IMR-90 (cell line): Measurements from ENCODE around the gene MCM6. TPM values are rescaled to one million over a fixed set of nuclear protein-coding genes. Genes with fewer than 3 reads are reported as not detected.

Experiments used
- ATAC-seq: fragments of 200-7000 bp; cut with Tn5 transposase; 2 replicates; pipeline ENCODE4 v1.9.1; 2020; ENCODE audit warnings: low read depth, mild to moderate bottlenecking, moderate library complexity
- BruUV-seq: library from RNA; stranded (reverse); fragments of 400-500 nt; replicated peaks from 2 replicates; lab custom pipeline; 2021; lab: Mats Ljungman, UMichigan
- CTCF ChIA-PET: fragments of 300-600 bp; formaldehyde crosslinking; extraction: SDS; loops from one replicate; lab custom pipeline; 2021; ENCODE audit warnings: antibody characterized with exemption; lab: Yijun Ruan, JAX
- POLR2A ChIA-PET: fragments of 300-600 bp; sonication (Branson Sonifier 250); formaldehyde crosslinking; loops from one replicate; lab custom pipeline; 2022; ENCODE audit warnings: antibody characterized with exemption; ENCODE audit not compliant: unreplicated experiment; lab: Charles Lee
- DNase-seq: peaks from one replicate; pipeline ENCODE4 v3.0.0; 2013
- H2AFZ ChIP-seq: replicated peaks from 2 replicates; pipeline ENCODE3; 2013; ENCODE audit warnings: low read length, mild to moderate bottlenecking; ENCODE audit not compliant: poor library complexity
- H2AK5ac ChIP-seq: 2 replicates; pipeline ENCODE4 v1.6.1; 2013; ENCODE audit warnings: low read depth, low read length, inconsistent platforms
- H2AK9ac ChIP-seq: replicated peaks from 2 replicates; pipeline ENCODE3; 2013; ENCODE audit warnings: mild to moderate bottlenecking, low read depth, low read length, moderate library complexity; ENCODE audit not compliant: poor library complexity
- H2BK120ac ChIP-seq: 2 replicates; pipeline ENCODE4 v1.6.1; 2013; ENCODE audit warnings: low read depth, low read length, inconsistent platforms
- H2BK15ac ChIP-seq: 3 replicates; pipeline ENCODE4 v1.6.1; 2013; ENCODE audit warnings: low read depth, low read length, inconsistent platforms
- H2BK20ac ChIP-seq: 2 replicates; pipeline ENCODE4 v1.6.1; 2013; ENCODE audit warnings: low read depth, mild to moderate bottlenecking, inconsistent platforms, low read length, moderate library complexity
- H2BK5ac ChIP-seq: 2 replicates; pipeline ENCODE4 v1.6.1; 2013; ENCODE audit warnings: mild to moderate bottlenecking, low read depth, low read length, inconsistent platforms; ENCODE audit not compliant: poor library complexity, severe bottlenecking
- H3K14ac ChIP-seq: replicated peaks from 2 replicates; pipeline ENCODE4 v1.6.1; 2013; ENCODE audit warnings: low read depth, low read length, inconsistent platforms
- H3K18ac ChIP-seq: 2 replicates; pipeline ENCODE4 v1.6.1; 2013; ENCODE audit warnings: low read depth, low read length, control low read depth
- H3K23ac ChIP-seq: 2 replicates; pipeline ENCODE4 v1.6.1; 2013; ENCODE audit warnings: low read depth, low read length, inconsistent platforms
- H3K27ac ChIP-seq: 2 replicates; pipeline ENCODE4 v1.5.1; 2013; ENCODE audit warnings: mild to moderate bottlenecking, control low read depth, low read length; ENCODE audit not compliant: insufficient read depth
- H3K27me3 ChIP-seq: 2 replicates; pipeline ENCODE4 v1.6.1; 2013; ENCODE audit warnings: low read length; ENCODE audit not compliant: control insufficient read depth, insufficient read depth
- H3K36me3 ChIP-seq: 2 replicates; pipeline ENCODE4 v1.6.1; 2013; ENCODE audit warnings: low read length, mixed read lengths; ENCODE audit not compliant: control insufficient read depth, insufficient read depth
- H3K4ac ChIP-seq: 2 replicates; pipeline ENCODE4 v1.6.1; 2013; ENCODE audit warnings: low read depth, low read length, inconsistent platforms
- H3K4me1 ChIP-seq: 2 replicates; pipeline ENCODE4 v1.6.1; 2013; ENCODE audit warnings: low read length, mixed read lengths; ENCODE audit not compliant: control insufficient read depth, insufficient read depth
- H3K4me2 ChIP-seq: 2 replicates; pipeline ENCODE4 v1.6.1; 2013; ENCODE audit warnings: low read depth, mild to moderate bottlenecking, control low read depth, low read length, moderate library complexity
- H3K4me3 ChIP-seq: 2 replicates; pipeline ENCODE4 v1.5.1; 2013; ENCODE audit warnings: low read depth, mild to moderate bottlenecking, control low read depth, low read length, moderate library complexity; ENCODE audit not compliant: insufficient read depth
- H3K56ac ChIP-seq: 2 replicates; pipeline ENCODE4 v1.6.1; 2013; ENCODE audit warnings: low read length, inconsistent platforms; ENCODE audit not compliant: insufficient read depth; ENCODE audit errors: extremely low read depth
- H3K79me1 ChIP-seq, 2 experiments: 2 replicates each; pipeline ENCODE4 v1.6.1; 2013; ENCODE audit warnings: low read length in 2 of 2, inconsistent platforms in 1 of 2, low read depth in 1 of 2
- H3K9ac ChIP-seq: 2 replicates; pipeline ENCODE4 v1.6.1; 2013; ENCODE audit warnings: low read depth, low read length, control low read depth
- H3K9me1 ChIP-seq: 2 replicates; pipeline ENCODE4 v1.6.1; 2013; ENCODE audit warnings: low read length, inconsistent platforms; ENCODE audit not compliant: insufficient read depth
- H3K9me3 ChIP-seq: 2 replicates; pipeline ENCODE4 v1.6.1; 2013; ENCODE audit warnings: low read length; ENCODE audit not compliant: control insufficient read depth, insufficient read depth
- H4K20me1 ChIP-seq: 2 replicates; pipeline ENCODE4 v1.6.1; 2013; ENCODE audit warnings: low read length, inconsistent platforms; ENCODE audit not compliant: insufficient read depth
- H4K5ac ChIP-seq: 2 replicates; pipeline ENCODE4 v1.6.1; 2013; ENCODE audit warnings: mild to moderate bottlenecking, low read depth, low read length, control low read depth
- H4K8ac ChIP-seq, 2 experiments: 2 replicates each; pipeline ENCODE4 v1.6.1; 2013; ENCODE audit warnings: low read depth in 2 of 2, low read length in 2 of 2, control low read depth in 1 of 2, inconsistent platforms in 1 of 2
- H4K91ac ChIP-seq: 2 replicates; pipeline ENCODE4 v1.6.1; 2013; ENCODE audit warnings: low read depth, low read length, inconsistent platforms; ENCODE audit not compliant: insufficient read depth
- BHLHE40 ChIP-seq: fragments of 150-350 bp; IDR thresholded peaks from 2 replicates; pipeline ENCODE4 v1.6.1; 2016; ENCODE audit warnings: mild to moderate bottlenecking, low read depth, low read length
- CEBPB ChIP-seq: IDR thresholded peaks from 2 replicates; pipeline ENCODE4 v1.6.1; 2012; ENCODE audit warnings: low read depth, low read length, improper control_type of control experiment
- CHD1 ChIP-seq: IDR thresholded peaks from 2 replicates; pipeline ENCODE4 v1.6.1; 2012; ENCODE audit warnings: low read depth, low read length, improper control_type of control experiment
- CTCF ChIP-seq: conservative IDR thresholded peaks from 2 replicates; pipeline ENCODE4 v1.5.1; 2012; ENCODE audit warnings: mild to moderate bottlenecking, low read depth, low read length, improper control_type of control experiment
- ELK1 ChIP-seq: fragments of 150-350 bp; IDR thresholded peaks from 2 replicates; pipeline ENCODE4 v1.6.1; 2016; ENCODE audit warnings: low read depth, mild to moderate bottlenecking, low read length, moderate library complexity, borderline replicate concordance
- FOS ChIP-seq: fragments of 150-350 bp; IDR thresholded peaks from 2 replicates; pipeline ENCODE4 v1.6.1; 2016; ENCODE audit warnings: low read depth, low read length
- MAFK ChIP-seq: IDR thresholded peaks from 2 replicates; pipeline ENCODE4 v1.6.1; 2012; ENCODE audit warnings: low read depth, low read length, improper control_type of control experiment
- MAZ ChIP-seq: IDR thresholded peaks from 2 replicates; pipeline ENCODE4 v1.6.1; 2012; ENCODE audit warnings: low read depth, mild to moderate bottlenecking, low read length, improper control_type of control experiment, moderate library complexity, borderline replicate concordance
- MXI1 ChIP-seq: IDR thresholded peaks from 2 replicates; pipeline ENCODE4 v1.6.1; 2012; ENCODE audit warnings: low read depth, mild to moderate bottlenecking, low read length, moderate library complexity, borderline replicate concordance
- NFE2L2 ChIP-seq: fragments of 150-350 bp; IDR thresholded peaks from 2 replicates; pipeline ENCODE4 v1.6.1; 2016; ENCODE audit warnings: low read depth, mild to moderate bottlenecking, low read length
- POLR2A ChIP-seq: IDR thresholded peaks from 2 replicates; pipeline ENCODE4 v1.6.1; 2012; ENCODE audit warnings: mild to moderate bottlenecking, low read depth, low read length
- RAD21 ChIP-seq: IDR thresholded peaks from 2 replicates; pipeline ENCODE4 v1.6.1; 2012; ENCODE audit warnings: low read length, improper control_type of control experiment
- RCOR1 ChIP-seq: IDR thresholded peaks from 2 replicates; pipeline ENCODE4 v1.6.1; 2012; ENCODE audit warnings: mild to moderate bottlenecking, low read length, improper control_type of control experiment; ENCODE audit not compliant: insufficient replicate concordance
- RFX5 ChIP-seq: IDR thresholded peaks from 2 replicates; pipeline ENCODE4 v1.8.0; 2012; ENCODE audit warnings: low read depth, mild to moderate bottlenecking, low read length, moderate library complexity
- SMC3 ChIP-seq: fragments of 150-350 bp; IDR thresholded peaks from 2 replicates; pipeline ENCODE4 v1.6.1; 2016; ENCODE audit warnings: low read depth, mild to moderate bottlenecking, antibody characterized with exemption, low read length, moderate library complexity
- USF2 ChIP-seq: fragments of 150-350 bp; IDR thresholded peaks from 2 replicates; pipeline ENCODE4 v1.6.1; 2017; ENCODE audit warnings: mild to moderate bottlenecking, antibody characterized with exemption, low read length, low read depth
- dilution Hi-C: fragments of 300-500 bp; cut with HindIII; formaldehyde crosslinking; loops from one replicate; pipeline ENCODE4 v1.14.3; 2018; ENCODE audit warnings: low sequenced_read_pairs; ENCODE audit not compliant: unreplicated experiment
- in situ Hi-C: fragments of 300-500 bp; cut with MboI; formaldehyde crosslinking; loops from 3 replicates; pipeline ENCODE4 v1.14.3; 2019; ENCODE audit warnings: low sequenced_read_pairs, inconsistent platforms, mixed read lengths
- intact Hi-C: fragments of 100-400 bp; cut with micrococcal nuclease; formaldehyde crosslinking; loops from 2 replicates; pipeline ENCODE4 v1.10.0; 2022
- polyA plus RNA-seq, 3 experiments: library from polyadenylated mRNA; depleted of rRNA; stranded (reverse); fragments of >200 nt; gene quantifications; 2 replicates each; pipeline ENCODE4 v1.2.3, GENCODE V29; 2012; ENCODE audit warnings: low replicate concordance in 1 of 3
- total RNA-seq: library from RNA; depleted of rRNA; stranded (reverse); fragments of >200 nt; gene quantifications from 2 replicates; pipeline ENCODE4 v1.2.3, GENCODE V29; 2012

The MCM6 gene
- total and polyA plus RNA-seq, 2 of the 4 experiments (the other 2 are of a cell fraction): 21.4 to 29.6 TPM

- DNase-seq: peak; percentile 15
Measured at GRCh38 chr2:135851858-135852257, 24.4 kb downstream of the MCM6 start.

More at GRCh38 chr2:135851858-135852257, 24.4 kb downstream of the MCM6 start:
- Histone ChIP-seq H3K4me3 (no peak overlapping the region), H3K18ac (no peak overlapping the region), H3K4me2 (no peak overlapping the region), H3K4me1 (no peaks in the 10 kb centered on the region; the same call in 1 of the 2 replicates), H3K23ac (no peak overlapping the region), H3K56ac (no peak overlapping the region), H3K9me1 (no peaks in the 10 kb centered on the region; the same call in 1 of the 2 replicates), H2AK5ac (no peak overlapping the region), H3K27me3 (no peaks in the 10 kb centered on the region), H3K9ac (no peak overlapping the region), H3K36me3 (peaks cover 9% of the 10 kb centered on the region), H3K4ac (no peak overlapping the region), H4K20me1 (no peaks in the 10 kb centered on the region), H2BK15ac (no peak overlapping the region), H3K9me3 (no peaks in the 10 kb centered on the region), H3K27ac (no peak overlapping the region), H2BK20ac (no peak overlapping the region), H3K79me1 (no peaks in the 10 kb centered on the region), H2BK5ac (no peak overlapping the region), H4K5ac (no peak overlapping the region), H4K91ac (no peak overlapping the region), H3K14ac (no peak overlapping the region), H2BK120ac (no peak overlapping the region), H2AFZ (no peak overlapping the region), H4K8ac (no peak overlapping the region), H2AK9ac (no peak overlapping the region)
- intact Hi-C loops: no loop called here
- in situ Hi-C loops: no loop called here
- ATAC-seq: 0 out of 2 replicates have a peak, but pooled peaks have one; percentile 35
- TF ChIP-seq USF2: no peak
- no peak for TF ChIP-seq MXI1
- no peak for TF ChIP-seq MAFK
- no peak for TF ChIP-seq SMC3
- no peak for TF ChIP-seq FOS
- TF ChIP-seq RFX5: no peak
- no peak for TF ChIP-seq ELK1
- TF ChIP-seq RAD21: no peak
- TF ChIP-seq RCOR1: no peak
- no peak for TF ChIP-seq CTCF
- no peak for TF ChIP-seq MAZ
- TF ChIP-seq POLR2A: no peak
- TF ChIP-seq CEBPB: no peak
- TF ChIP-seq NFE2L2: no peak
- no peak for TF ChIP-seq CHD1
- TF ChIP-seq BHLHE40: no peak
- POLR2A ChIA-PET: no interaction called here
- no TSS peak for BruUV-seq
- CTCF ChIA-PET: no interaction called here
- dilution Hi-C loops: no loop called here
